Forelimb muscle (tissue), 1 donor: ENCODE data around the gene DHFR2. TPM values are rescaled to one million over a fixed set of nuclear protein-coding genes. Genes with fewer than 3 reads are reported as not detected.
"Not testable (repeated sequence)": the region's sequence is repeated elsewhere in the genome, so short reads cannot be mapped to it uniquely, and the experiment has no call there.

Experiments
- DNase-seq: peaks from one replicate; pipeline ENCODE4 v3.0.0-alpha.2; 2013; ENCODE audit warnings: low read depth
- polyA plus RNA-seq: library from polyadenylated mRNA; unstranded; fragments of 120-200 nt; gene quantifications from one replicate; pipeline ENCODE4 v1.2.1, GENCODE V29; 2013; ENCODE audit not compliant: insufficient read length

DHFR2 gene
- polyA plus RNA-seq, 1 donor, result 3.4 TPM

DNA sequence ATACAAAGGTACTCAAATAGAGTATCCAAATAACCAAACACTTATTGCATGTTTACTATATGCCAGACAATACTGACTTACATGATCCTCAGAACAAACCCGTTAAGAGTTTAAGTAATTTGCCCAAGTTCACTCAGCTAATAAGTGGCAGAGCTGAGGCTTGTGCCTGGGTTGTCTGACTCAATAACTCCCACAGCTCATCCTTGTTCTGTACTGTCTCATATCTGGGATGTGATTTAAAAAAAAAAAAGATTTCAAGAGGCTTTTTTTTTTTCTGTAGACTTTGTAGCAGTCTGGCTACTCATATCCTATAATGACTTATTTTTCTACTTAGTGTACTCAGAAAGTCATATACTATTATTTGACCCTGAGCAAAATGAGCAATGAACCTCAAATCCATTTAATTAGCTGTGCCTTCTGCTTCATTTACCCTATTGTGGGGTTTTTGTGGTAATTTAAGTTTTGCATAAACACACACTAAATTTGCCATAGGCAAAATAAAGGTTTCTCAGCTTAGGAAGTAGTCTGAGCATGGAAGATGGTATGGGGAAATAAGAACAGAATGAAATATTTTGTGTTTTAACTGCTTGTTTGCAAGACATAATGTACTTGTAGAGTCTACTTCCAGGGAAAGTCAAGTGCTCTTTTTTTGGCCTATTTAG is 3.2 kb upstream of the DHFR2 start:
- DNase-seq, result no peak

- no peak for DNase-seq
These were observed 2.4 kb upstream of the DHFR2 start for GRCh38 chr3:94065122-94065521.

DNA sequence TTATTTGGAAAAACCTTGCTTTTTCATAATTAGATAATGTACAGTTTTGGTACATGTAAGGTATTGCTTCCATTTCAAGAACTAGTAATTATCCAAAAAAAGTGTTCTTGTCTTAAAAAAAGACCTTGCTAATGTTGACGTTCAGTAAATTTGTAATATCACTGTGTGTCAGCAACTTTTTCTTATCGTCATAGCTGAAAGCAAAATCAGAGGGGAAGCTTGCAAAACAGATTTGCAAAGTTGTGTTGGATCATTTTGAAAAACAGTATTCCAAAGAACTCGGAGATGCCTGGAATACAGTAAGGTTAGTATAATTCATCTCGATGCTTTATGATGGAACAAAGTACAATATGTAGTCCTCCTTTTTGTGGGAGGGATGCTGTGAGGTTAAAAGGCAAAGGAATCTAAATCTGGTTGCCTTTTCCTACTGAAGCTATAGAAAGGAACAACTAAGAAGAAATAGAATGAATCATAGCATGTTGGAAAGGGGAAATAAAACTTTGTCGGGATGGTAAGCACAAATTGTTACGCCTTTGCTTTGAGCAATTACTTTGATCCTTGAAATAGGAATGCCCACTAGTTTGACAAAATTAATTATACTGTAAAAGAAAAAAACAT is 1.6 kb upstream of the DHFR2 start:
- DNase-seq, result no peak

DNA sequence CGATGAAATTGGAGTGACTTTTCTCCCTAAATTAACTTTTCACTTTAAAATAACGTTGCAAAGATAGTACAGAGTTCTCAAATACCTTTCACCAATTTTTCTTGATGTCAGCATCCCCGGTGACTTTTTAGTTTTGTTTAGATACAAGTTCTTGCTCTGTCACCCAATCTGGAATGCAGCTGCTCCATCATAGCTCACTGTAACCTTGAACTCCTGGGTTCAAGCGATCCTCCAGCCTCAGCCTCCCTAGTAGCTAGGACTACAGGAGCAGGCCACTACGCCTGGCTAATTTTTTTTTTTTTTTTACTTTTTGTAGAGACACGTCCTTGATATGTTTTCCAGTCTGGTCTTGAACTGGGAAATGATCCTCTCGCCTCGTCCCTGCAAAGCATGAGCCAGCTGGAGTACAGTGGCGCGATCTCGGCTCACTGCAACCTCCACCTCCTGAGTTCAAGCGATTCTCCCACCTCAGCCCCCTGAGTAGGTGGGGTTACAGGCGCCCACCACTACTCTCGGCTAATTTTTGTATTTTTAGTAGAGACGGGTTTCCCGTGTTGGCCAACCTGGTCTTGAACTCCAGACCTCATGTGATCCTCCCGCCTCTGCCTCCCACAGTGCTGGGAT is 892 bp upstream of the DHFR2 start:
- DNase-seq, result no peak

DNA sequence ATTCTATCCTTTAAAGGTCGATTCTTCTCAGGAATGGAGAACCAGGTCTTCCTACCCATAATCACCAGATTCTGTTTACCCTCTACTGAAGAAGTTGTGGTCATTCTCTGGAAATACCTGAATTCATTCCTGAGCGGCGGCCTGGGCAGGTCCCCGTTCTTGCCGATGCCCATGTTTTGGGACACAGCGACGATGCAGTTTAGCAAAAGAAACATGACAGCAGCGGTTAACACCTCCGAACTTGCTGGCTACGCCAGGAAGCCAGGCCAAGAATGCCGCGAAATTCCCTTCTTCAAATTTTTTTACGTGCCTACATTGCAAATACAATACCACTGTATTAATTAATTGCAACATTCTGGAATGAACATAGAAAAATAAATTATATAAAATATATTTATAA is 1.4 kb downstream of the DHFR2 start:
- DNase-seq, result no peak

DNA sequence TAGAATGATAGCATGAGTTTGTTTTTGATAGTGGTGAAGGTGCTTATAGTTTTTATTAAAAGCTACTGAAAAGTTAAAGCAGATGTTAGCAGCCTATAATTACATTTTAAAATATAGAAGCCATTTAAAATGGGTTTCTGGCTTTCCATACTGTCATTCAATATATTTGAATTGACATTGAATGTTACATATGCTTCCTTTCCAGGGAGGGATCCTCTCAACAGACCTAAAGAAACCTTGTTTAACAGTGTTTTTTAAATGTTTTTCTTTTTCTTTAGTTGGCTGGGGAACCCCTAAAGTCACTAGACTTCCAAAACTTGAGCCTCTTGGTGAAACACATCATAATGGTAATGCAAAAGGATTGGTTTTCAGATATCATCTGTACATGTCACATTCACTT is 12.2 kb downstream of the DHFR2 start:
- DNase-seq, result no peak

- DNase-seq, result no peak
These were observed 13.4 kb downstream of the DHFR2 start for GRCh38 chr3:94049267-94049666.

DNA sequence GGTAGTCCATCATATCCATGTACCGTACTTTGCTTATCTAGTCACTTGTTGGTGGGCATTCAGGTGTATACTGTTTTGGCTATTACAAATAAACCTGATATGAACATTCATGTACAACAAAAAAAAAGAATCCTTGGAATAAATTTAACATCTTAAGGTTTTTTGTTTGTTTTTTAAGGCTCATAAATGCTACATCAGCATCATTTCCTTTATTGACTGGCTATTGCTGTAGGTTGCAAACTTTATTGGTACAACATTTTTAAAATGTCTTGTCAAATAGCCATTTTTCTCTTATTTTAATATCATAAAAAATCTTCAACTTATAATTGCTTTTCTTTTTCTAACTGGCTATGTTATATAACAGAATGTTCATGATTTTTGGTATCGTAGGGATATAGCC is 16.2 kb downstream of the DHFR2 start:
- no peak for DNase-seq

GRCh38 chr3:94044100-94044936 is 18.4 kb downstream of the DHFR2 start:
- DNase-seq, result not testable (repeated sequence)

- DNase-seq, result no peak
These were observed 19.4 kb downstream of the DHFR2 start for GRCh38 chr3:94043285-94043684.

GRCh38 chr3:94036909-94037507 is 25.7 kb downstream of the DHFR2 start:
- no peak for DNase-seq

- DNase-seq, result no peak
These were observed 34.5 kb downstream of the DHFR2 start, which contains the start of gene STX19 for GRCh38 chr3:94028093-94028837. Gene STX19, minus strand, starts transcription at chr3:94028597. Its CDS starts 13,328 bp downstream, at chr3:94015269.

DNA sequence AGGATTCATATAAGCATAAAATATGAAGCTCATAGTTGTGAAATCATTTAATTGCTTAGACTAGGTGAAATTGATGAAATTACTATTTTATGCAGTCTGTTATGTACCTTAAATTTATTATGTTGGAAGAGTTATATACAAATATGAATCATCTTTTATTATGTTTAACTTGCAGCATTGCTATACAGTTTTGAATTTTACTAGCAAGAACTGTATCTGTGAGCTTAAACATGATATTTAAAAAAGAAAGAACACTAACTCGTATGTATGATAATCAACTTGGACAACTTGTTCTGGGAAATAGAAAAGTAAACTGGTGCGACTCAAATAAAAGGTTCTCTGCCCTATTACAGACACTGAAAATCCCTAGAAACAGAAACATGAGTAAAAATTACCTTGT is 36.1 kb downstream of the DHFR2 start:
- no peak for DNase-seq

DNA sequence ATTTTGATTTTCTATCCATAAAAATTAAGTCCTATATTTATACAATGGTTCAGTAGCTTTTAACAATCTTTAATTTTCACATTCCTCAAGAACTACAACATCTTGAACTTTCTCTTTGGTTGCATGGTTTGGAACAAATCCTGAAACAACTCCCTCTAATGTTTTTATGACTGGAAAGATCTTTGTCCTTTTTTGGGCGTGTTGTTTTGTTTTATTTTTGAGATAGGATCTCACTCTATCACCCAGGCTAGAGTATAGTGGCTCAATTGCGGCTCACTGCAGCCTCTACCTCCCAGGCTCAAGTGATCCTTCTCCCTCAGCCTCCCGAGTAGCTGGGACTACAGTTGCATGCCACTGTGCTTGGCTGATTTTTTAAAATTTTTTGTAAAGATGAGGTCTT is 38.3 kb downstream of the DHFR2 start:
- DNase-seq, result no peak

DNA sequence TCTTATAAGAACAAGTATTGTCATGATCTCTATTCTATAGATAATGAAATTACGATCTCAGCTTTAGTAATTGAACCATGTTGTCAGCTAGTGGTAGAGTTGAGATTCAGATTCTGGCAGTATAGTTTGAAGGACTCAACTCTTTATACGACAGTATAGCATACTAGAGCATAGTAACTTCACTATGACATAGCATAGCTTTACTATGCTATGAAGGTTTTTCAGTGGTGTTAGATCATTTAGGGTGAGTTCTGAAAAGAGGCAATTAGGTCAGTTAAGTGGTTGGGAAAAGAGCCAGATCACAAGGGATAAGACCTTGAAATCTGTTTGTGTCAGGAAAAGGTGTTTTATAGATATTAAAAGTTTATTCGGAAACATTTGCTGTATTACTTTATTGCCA is 42.4 kb downstream of the DHFR2 start:
- no peak for DNase-seq

DNA sequence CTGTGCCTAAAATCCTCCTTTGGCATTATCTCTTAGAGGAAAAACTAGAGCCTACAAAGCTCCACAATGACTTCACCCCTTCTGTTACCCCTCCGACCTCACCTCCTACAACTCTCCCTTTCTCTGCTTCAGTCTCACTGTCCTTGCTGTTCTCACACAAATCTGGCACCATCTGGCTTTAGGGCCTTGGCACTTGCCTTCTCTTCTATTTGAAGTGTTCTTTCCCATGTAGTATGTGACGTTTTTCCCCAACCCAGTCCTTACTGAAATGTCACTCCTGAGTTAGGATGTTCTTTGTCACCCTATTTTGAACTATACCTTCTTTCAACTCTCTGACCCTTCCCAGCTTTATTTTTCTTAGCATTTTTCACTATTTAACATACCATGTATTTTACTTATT is 43.1 kb downstream of the DHFR2 start:
- no peak for DNase-seq

DNA sequence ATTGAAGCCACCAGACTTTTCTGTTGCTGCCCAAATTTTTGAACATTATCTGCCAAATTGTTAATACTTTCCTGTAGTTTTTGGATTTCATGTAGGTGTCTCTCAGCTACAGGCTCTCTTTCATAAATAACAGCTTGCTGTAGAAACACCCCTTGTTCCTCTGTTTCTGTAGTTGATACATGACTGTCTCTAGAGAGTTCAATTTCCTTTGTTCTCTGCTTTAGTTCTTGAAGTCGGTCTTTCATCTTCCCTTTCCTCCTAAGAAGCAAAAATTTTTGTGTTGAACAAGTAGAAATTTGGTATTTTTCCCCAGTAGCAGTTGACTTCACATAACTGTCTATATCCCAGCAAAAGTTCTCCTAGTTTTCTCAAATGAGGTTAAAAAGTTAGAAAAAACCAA is 47.7 kb downstream of the DHFR2 start:
- no peak for DNase-seq

- DNase-seq, result no peak
These were observed 50.5 kb downstream of the DHFR2 start for GRCh38 chr3:94012185-94012584.

- no peak for DNase-seq
These were observed 51.4 kb downstream of the DHFR2 start for GRCh38 chr3:94011233-94011711.

DNA sequence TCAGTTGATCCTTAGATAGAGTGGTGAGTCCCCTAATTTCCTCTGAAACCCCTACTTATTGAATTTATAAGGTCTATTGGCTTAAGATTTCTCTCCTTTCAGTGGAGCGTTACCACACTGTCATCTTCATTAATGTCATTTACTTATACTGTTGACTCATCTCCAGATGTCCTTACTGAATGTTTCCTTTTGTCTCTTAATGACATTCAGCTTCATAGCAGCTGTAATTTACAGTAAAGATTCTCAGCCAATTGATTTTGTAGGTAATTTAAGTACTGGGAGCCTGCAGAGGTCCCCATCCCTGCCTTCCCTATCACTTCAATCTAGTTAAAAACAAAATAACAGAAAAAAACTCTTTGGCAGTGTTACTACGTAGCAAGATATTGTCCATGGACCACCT is 53.1 kb downstream of the DHFR2 start:
- no peak for DNase-seq

DNA sequence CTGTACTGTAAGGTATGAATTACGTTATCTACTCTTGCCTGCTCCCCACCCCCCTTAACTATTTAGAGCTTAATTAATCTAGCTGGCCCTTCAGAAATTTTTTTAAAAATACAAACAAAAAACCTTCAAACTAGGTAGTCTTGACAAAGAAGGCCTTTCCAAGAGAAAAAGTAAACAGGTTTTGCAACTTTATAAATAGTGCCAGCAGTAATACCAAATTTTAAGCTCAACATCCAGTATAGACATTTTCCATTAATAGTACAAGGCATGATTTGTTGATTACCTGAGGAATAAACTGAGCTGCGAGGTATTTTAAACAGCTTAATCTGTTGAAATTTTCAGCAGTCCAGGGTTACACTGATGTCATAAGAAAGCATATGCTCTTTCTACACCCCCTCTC is 54.5 kb downstream of the DHFR2 start:
- DNase-seq, result no peak
